Urothelium cell line (cell line): ENCODE measurements around the gene ZNF384.
"Not testable (repeated sequence)": the region's sequence is repeated elsewhere in the genome, so short reads cannot be mapped to it uniquely, and the experiment has no call there.

Source experiments
- DNase-seq: peaks from one replicate; pipeline ENCODE4 v3.0.0; 2011; ENCODE audit warnings: low spot score, mixed read lengths
- FAIRE-seq: peaks from 2 replicates; lab custom pipeline; 2011; peaks lifted over from hg19 to GRCh38; lab: Jason Lieb, UNC

ZNF384 gene

GRCh38 chr12:6688999-6689882, at the start of gene ZNF384:
TSS of gene ZNF384 (minus strand) at chr12:6689375. CDS start at chr12:6679520, 9,855 bp downstream.
- FAIRE-seq = peak; percentile 92
- peak; percentile 99 for DNase-seq

- no peak for DNase-seq
- FAIRE-seq = no peak
Measured at GRCh38 chr12:6736754-6737153, 47.6 kb upstream of the ZNF384 start.

- peak; percentile 72 for DNase-seq
- FAIRE-seq = peak; percentile 72
Measured at GRCh38 chr12:6735448-6736191, 46.4 kb upstream of the ZNF384 start.

- no peak for DNase-seq
- FAIRE-seq = peak; percentile 66
Measured at GRCh38 chr12:6734506-6735387, 45.6 kb upstream of the ZNF384 start.

GRCh38 chr12:6730169-6730568, 41.0 kb upstream of the ZNF384 start:
- no peak for DNase-seq
- no peak for FAIRE-seq

- FAIRE-seq (no peak), DNase-seq (no peak)
Measured at GRCh38 chr12:6729186-6729585, 40.0 kb upstream of the ZNF384 start.

GRCh38 chr12:6725350-6725749, 36.2 kb upstream of the ZNF384 start:
- no peak for FAIRE-seq
- DNase-seq = no peak

GRCh38 chr12:6724409-6724797, 35.2 kb upstream of the ZNF384 start:
- DNase-seq (peak; percentile 39), FAIRE-seq (no peak)

GRCh38 chr12:6723607-6724408, 34.6 kb upstream of the ZNF384 start, which contains the start of gene COPS7A:
TSS of gene COPS7A (plus strand) at chr12:6724046. CDS start at chr12:6724657, 611 bp downstream.
- FAIRE-seq (peak; percentile 99), DNase-seq (peak; percentile 99)

GRCh38 chr12:6722863-6723262, 33.7 kb upstream of the ZNF384 start:
- DNase-seq (no peak), FAIRE-seq (no peak)

GRCh38 chr12:6716874-6717437, 27.8 kb upstream of the ZNF384 start:
- no peak for DNase-seq
- no peak for FAIRE-seq

- DNase-seq, FAIRE-seq: not testable (repeated sequence)
Measured at GRCh38 chr12:6716031-6716873, 27.1 kb upstream of the ZNF384 start.

- FAIRE-seq (no peak), DNase-seq (no peak)
Measured at GRCh38 chr12:6708960-6709394, 19.8 kb upstream of the ZNF384 start.

GRCh38 chr12:6708351-6708750, 19.2 kb upstream of the ZNF384 start:
- DNase-seq, FAIRE-seq: not testable (repeated sequence)

GRCh38 chr12:6703631-6704030, 14.5 kb upstream of the ZNF384 start:
- DNase-seq = no peak
- FAIRE-seq = peak; percentile 88

- no peak for DNase-seq
- no peak for FAIRE-seq
Measured at GRCh38 chr12:6701078-6701768, 12.0 kb upstream of the ZNF384 start.

- FAIRE-seq (peak; percentile 48), DNase-seq (peak; percentile 72)
Measured at GRCh38 chr12:6700646-6701051, 11.5 kb upstream of the ZNF384 start, which contains the start of gene PIANP. TSS of gene PIANP (minus strand) at chr12:6700815. CDS start at chr12:6698061, 2,754 bp downstream.
